Fibroblast of lung (primary cell): ENCODE results near the gene CDKL5. TPM values are rescaled to one million over a fixed set of nuclear protein-coding genes. Genes with fewer than 3 reads are reported as not detected.

Experiments
- DNase-seq, 2 donors: peaks; one replicate each; pipeline versions ENCODE4 v3.0.0 to v3.0.0-alpha.2; 2010; ENCODE audit warnings: low read depth in 2 of 2
- H2AFZ ChIP-seq: 2 replicates; pipeline ENCODE4 v1.5.1; 2012; ENCODE audit warnings: low read length, control low read depth, inconsistent platforms
- H3K27ac ChIP-seq: 2 replicates; pipeline ENCODE4 v1.5.1; 2011; ENCODE audit warnings: low read length, control low read depth; ENCODE audit not compliant: insufficient read depth
- H3K27me3 ChIP-seq: 2 replicates; pipeline ENCODE4 v1.5.1; 2011; ENCODE audit warnings: mild to moderate bottlenecking, low read length; ENCODE audit not compliant: control insufficient read depth, insufficient read depth
- H3K36me3 ChIP-seq: 2 replicates; pipeline ENCODE4 v1.5.1; 2011; ENCODE audit warnings: low read length; ENCODE audit not compliant: control insufficient read depth, insufficient read depth
- H3K4me1 ChIP-seq: 2 replicates; pipeline ENCODE4 v1.5.1; 2011; ENCODE audit warnings: low read length; ENCODE audit not compliant: control insufficient read depth, insufficient read depth; ENCODE audit errors: extremely low read depth
- H3K4me2 ChIP-seq: 2 replicates; pipeline ENCODE4 v1.5.1; 2011; ENCODE audit warnings: low read length, control low read depth; ENCODE audit not compliant: insufficient read depth; ENCODE audit errors: extremely low read depth
- H3K4me3 ChIP-seq, 4 experiments: fragments of 200-600 bp in 1 of 4; sonication (generic) in 1 of 4; replicated peaks in 1 of 4; 2 replicates each; pipeline ENCODE4 v1.5.1; 2011 to 2016; ENCODE audit warnings: low read length in 4 of 4, low read depth in 3 of 4, mild to moderate bottlenecking in 3 of 4, control low read depth in 2 of 4, inconsistent platforms in 1 of 4, mixed read lengths in 1 of 4; ENCODE audit not compliant: insufficient read depth in 1 of 4; ENCODE audit errors: control extremely low read depth in 1 of 4
- H3K79me2 ChIP-seq: 2 replicates; pipeline ENCODE4 v1.5.1; 2012; ENCODE audit warnings: mild to moderate bottlenecking, low read length, inconsistent platforms; ENCODE audit not compliant: control insufficient read depth, insufficient read depth
- H3K9ac ChIP-seq: 2 replicates; pipeline ENCODE4 v1.5.1; 2011; ENCODE audit warnings: mild to moderate bottlenecking, low read length, control low read depth; ENCODE audit not compliant: insufficient read depth
- H3K9me3 ChIP-seq: 2 replicates; pipeline ENCODE4 v1.5.1; 2012; ENCODE audit warnings: low read depth, low read length; ENCODE audit not compliant: control insufficient read depth, insufficient read depth
- H4K20me1 ChIP-seq: 2 replicates; pipeline ENCODE4 v1.5.1; 2011; ENCODE audit warnings: low read length; ENCODE audit not compliant: control insufficient read depth, insufficient read depth; ENCODE audit errors: extremely low read depth
- EZH2 ChIP-seq: IDR thresholded peaks from 2 replicates; pipeline ENCODE4 v1.5.1; 2012; ENCODE audit warnings: low read length, control low read depth, mild to moderate bottlenecking; ENCODE audit errors: missing control alignments
- polyA plus RNA-seq, 2 donors: library from polyadenylated mRNA; depleted of rRNA in 1 of 2; stranded (reverse) in 1 of 2; unstranded in 1 of 2; fragments of >200 nt; gene quantifications; 2 replicates each; pipeline ENCODE4 v1.2.1, GENCODE V29; 2011 to 2012; ENCODE audit warnings: missing spikeins in 1 of 2
- total RNA-seq: library from RNA; depleted of rRNA; stranded (reverse); fragments of >200 nt; gene quantifications from 2 replicates; pipeline ENCODE4 v1.2.1, GENCODE V29; 2014
- TF ChIP-seq, protein P1 (sequence below), 2 donors: IDR thresholded peaks in 1 of 2; conservative IDR thresholded peaks in 1 of 2; 1 replicate in 1 of 2; 2 replicates in 1 of 2; pipeline ENCODE4 v1.5.1; 2011 to 2012; ENCODE audit warnings: low read length in 2 of 2, control low read depth in 1 of 2, inconsistent platforms in 1 of 2, low read depth in 1 of 2, mild to moderate bottlenecking in 1 of 2

CDKL5 gene
- total and polyA plus RNA-seq, 2 donors (not counting 1 experiment from before 2014, with no cell fraction given) = 5.0 to 6.6 TPM

DNA sequence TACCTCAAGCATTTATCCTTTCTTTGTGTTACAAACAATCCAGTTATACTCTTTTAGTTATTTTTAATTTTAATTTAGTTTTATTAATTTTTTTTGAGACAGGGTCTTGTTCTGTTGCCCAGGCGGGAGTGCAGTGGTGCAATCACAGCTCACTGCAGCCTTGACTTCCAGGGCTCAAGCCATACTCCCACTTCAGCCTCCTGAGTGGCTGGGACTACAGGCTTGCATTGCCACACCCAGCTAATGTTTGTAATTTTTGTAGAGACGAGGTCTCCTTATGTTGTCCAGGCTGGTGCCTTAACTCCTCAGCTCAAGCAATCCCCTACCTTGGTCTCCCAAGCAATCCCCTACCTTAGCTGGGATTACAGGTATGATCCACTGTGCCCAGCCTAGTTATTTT lies 45.9 kb downstream of the CDKL5 start:
- TF ChIP-seq, protein P1, sequence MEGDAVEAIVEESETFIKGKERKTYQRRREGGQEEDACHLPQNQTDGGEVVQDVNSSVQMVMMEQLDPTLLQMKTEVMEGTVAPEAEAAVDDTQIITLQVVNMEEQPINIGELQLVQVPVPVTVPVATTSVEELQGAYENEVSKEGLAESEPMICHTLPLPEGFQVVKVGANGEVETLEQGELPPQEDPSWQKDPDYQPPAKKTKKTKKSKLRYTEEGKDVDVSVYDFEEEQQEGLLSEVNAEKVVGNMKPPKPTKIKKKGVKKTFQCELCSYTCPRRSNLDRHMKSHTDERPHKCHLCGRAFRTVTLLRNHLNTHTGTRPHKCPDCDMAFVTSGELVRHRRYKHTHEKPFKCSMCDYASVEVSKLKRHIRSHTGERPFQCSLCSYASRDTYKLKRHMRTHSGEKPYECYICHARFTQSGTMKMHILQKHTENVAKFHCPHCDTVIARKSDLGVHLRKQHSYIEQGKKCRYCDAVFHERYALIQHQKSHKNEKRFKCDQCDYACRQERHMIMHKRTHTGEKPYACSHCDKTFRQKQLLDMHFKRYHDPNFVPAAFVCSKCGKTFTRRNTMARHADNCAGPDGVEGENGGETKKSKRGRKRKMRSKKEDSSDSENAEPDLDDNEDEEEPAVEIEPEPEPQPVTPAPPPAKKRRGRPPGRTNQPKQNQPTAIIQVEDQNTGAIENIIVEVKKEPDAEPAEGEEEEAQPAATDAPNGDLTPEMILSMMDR (conservative IDR thresholded peaks at IDR 0.05 in 1 of 2, IDR thresholded peaks at IDR 0.05 in 1 of 2; ENCODE audit: low read depth in 1 of 2, low read length in 2 of 2) = no peak
- TF ChIP-seq EZH2 = no peak
- Histone ChIP-seq H3K4me3 (no peak overlapping the region), H3K79me2 (no peaks in the 10 kb centered on the region), H3K4me2 (no peak overlapping the region), H2AFZ (no peak overlapping the region), H3K9ac (no peak overlapping the region), H3K36me3 (no peaks in the 10 kb centered on the region), H3K27me3 (no peaks in the 10 kb centered on the region), H4K20me1 (no peaks in the 10 kb centered on the region), H3K4me1 (no peaks in the 10 kb centered on the region), H3K27ac (no peak overlapping the region), H3K9me3 (no peaks in the 10 kb centered on the region)
- no peak for DNase-seq

DNA sequence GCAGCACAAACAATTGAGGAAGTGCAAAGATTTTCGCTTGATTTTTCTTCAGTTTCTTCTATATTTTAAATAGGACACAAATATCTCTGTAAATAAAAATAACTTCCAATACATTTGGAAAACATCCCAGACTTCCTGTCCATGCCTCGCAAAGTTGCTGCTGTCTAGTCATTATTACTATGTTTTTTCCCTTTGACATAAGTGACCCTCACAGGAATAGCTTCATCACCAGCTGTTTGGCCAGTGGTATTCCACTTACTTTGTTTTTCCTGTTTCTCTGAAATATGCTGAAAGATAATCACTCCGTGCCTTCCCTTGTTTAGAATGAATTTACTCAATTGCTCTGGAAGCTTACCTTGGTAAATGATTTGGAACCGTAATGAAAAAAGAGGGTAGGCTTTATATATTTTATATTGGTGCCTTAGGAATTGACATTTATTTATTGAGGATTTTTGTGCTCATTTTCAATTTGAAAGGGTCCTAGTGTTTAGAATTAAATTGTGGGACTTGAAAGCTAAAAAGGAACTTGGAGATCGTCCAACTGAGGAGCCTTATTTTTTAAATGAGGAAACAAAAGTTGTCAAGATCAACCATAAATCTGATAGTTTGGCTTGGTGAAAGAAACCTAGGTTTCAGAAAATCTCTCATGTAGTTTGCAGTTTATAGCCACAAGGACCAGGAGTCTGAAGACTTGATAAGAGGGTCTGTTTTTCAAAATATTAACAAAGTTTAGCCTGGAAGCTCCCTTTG lies 65.6 kb downstream of the CDKL5 start:
- Histone ChIP-seq H2AFZ (no peak overlapping the region), H3K27ac (no peak overlapping the region), H3K4me3 (no peak overlapping the region), H3K9ac (no peak overlapping the region), H3K4me2 (no peak overlapping the region), H4K20me1 (no peaks in the 10 kb centered on the region), H3K4me1 (no peaks in the 10 kb centered on the region), H3K27me3 (no peaks in the 10 kb centered on the region), H3K9me3 (no peaks in the 10 kb centered on the region), H3K36me3 (no peaks in the 10 kb centered on the region), H3K79me2 (no peaks in the 10 kb centered on the region)
- no peak for TF ChIP-seq EZH2
- TF ChIP-seq, protein P1 (conservative IDR thresholded peaks at IDR 0.05 in 1 of 2, IDR thresholded peaks at IDR 0.05 in 1 of 2; ENCODE audit: low read depth in 1 of 2, low read length in 2 of 2) = no peak
- no peak for DNase-seq

DNA sequence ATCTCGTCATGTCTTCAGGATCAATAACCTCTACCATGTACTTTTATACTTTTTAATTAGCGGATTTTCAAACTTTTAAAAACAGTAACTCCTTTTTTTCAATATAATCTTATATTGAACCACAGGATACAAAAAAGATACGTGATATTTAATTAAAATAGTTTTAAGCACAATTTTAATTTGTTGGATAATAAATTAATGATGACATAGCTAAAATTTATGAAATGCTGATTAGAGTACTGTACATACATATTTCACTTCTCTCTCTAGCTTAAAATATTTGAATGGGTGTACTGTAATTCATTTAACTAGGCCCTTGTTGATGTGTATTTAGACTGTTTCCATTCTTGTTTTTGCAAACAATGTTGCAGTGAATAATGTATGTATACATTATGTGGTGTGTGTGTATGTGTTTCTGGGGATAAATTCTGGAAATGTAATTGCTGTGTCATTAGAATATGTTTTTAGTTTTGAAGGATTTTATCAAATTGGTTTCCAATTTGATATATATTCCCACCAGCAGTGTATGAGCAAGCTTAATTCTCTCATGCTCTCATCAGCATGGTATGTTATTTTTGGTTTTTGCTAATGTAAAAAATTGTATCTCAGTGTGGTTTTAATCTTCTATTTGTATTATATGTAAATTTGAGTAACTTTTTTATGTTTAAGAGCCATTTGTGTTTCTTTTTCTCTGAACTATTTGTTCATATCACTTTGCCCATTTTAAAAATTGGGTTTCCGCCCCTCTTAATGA lies 66.4 kb downstream of the CDKL5 start:
- H4K20me1 ChIP-seq = no peaks in the 10 kb centered on the region
- peak in 1 of 2 donors; percentile 32 for DNase-seq
- no peak overlapping the region for H3K27ac ChIP-seq
- H2AFZ ChIP-seq = no peak overlapping the region
- TF ChIP-seq EZH2 = no peak
- TF ChIP-seq, protein P1 (conservative IDR thresholded peaks at IDR 0.05 in 1 of 2, IDR thresholded peaks at IDR 0.05 in 1 of 2; ENCODE audit: low read depth in 1 of 2, low read length in 2 of 2) = no peak
- no peaks in the 10 kb centered on the region for H3K4me1 ChIP-seq
- H3K79me2 ChIP-seq = no peaks in the 10 kb centered on the region
- no peak overlapping the region for H3K4me3 ChIP-seq
- H3K9me3 ChIP-seq = no peaks in the 10 kb centered on the region
- H3K9ac ChIP-seq = no peak overlapping the region
- H3K36me3 ChIP-seq = no peaks in the 10 kb centered on the region
- H3K4me2 ChIP-seq = no peak overlapping the region
- no peaks in the 10 kb centered on the region for H3K27me3 ChIP-seq
